Spleen (tissue), 11 donors: ENCODE measurements around the gene DQX1. TPM values are rescaled to one million over a fixed set of nuclear protein-coding genes. Genes with fewer than 3 reads are reported as not detected.
A peak's percentile ranks its signal among the peaks of the same experiment; 100 is the strongest.
"Not testable (repeated sequence)": the region's sequence is repeated elsewhere in the genome, so short reads cannot be mapped to it uniquely, and the experiment has no call there.

ENCODE experiments used
- DNase-seq: peaks from one replicate; pipeline ENCODE4 v3.0.0-alpha.2; 2020
- H3K27ac ChIP-seq, 8 donors: fragments of 200-600 bp; sonication (generic) in 7 of 8; 1 replicate in 4 of 8; 2 replicates in 4 of 8; pipeline versions ENCODE4 v1.5.0 to v1.8.0; 2016 to 2021; ENCODE audit warnings: inconsistent platforms in 4 of 8, mild to moderate bottlenecking in 4 of 8, moderate library complexity in 1 of 8
- H3K27me3 ChIP-seq, 7 donors: fragments of 200-600 bp; sonication (generic) in 6 of 7; replicated peaks in 1 of 7; 1 replicate in 4 of 7; 2 replicates in 3 of 7; pipeline versions ENCODE4 v1.5.0 to v1.8.0; 2016 to 2021; ENCODE audit warnings: inconsistent platforms in 3 of 7, mild to moderate bottlenecking in 1 of 7
- H3K36me3 ChIP-seq, 6 donors: fragments of 200-600 bp; sonication (generic) in 5 of 6; 1 replicate in 4 of 6; 2 replicates in 2 of 6; pipeline versions ENCODE4 v1.5.0 to v1.8.0; 2016 to 2021; ENCODE audit warnings: inconsistent platforms in 2 of 6
- H3K4me1 ChIP-seq, 6 donors: fragments of 200-600 bp; sonication (generic) in 5 of 6; 1 replicate in 3 of 6; 2 replicates in 3 of 6; pipeline versions ENCODE4 v1.5.0 to v1.8.0; 2016 to 2021; ENCODE audit warnings: inconsistent platforms in 3 of 6
- H3K4me3 ChIP-seq, 8 donors: fragments of 200-600 bp; sonication (generic) in 7 of 8; 1 replicate in 4 of 8; 2 replicates in 4 of 8; pipeline versions ENCODE4 v1.5.0 to v1.8.0; 2016 to 2021; ENCODE audit warnings: inconsistent platforms in 4 of 8, mild to moderate bottlenecking in 4 of 8, moderate library complexity in 2 of 8
- H3K9me3 ChIP-seq, 8 donors: fragments of 200-600 bp; sonication (generic) in 7 of 8; 1 replicate in 4 of 8; 2 replicates in 4 of 8; pipeline versions ENCODE4 v1.5.0 to v1.8.0; 2016 to 2021; ENCODE audit warnings: inconsistent platforms in 4 of 8
- POLR2A ChIP-seq, 3 donors: fragments of 450-650 bp; IDR thresholded peaks; one replicate each; pipeline ENCODE4 v1.5.1; 2017; ENCODE audit warnings: antibody characterized with exemption in 3 of 3, mild to moderate bottlenecking in 1 of 3
- POLR2AphosphoS5 ChIP-seq, 3 donors: sonication (generic); formaldehyde crosslinking; IDR thresholded peaks; one replicate each; pipeline ENCODE4 v1.5.1; 2017; ENCODE audit warnings: antibody characterized with exemption in 3 of 3
- WGBS, 5 donors: extraction: QIAGEN DNeasy Blood & Tissue Kit in 3 of 5; methylation state at CpG; one replicate each; pipeline versions ENCODE4 v1.1.5 to v1.1.7; 2013 to 2018; 5-methylcytosine and 5-hydroxymethylcytosine counted together
- intact Hi-C: fragments of 100-400 bp; cut with DNase I; formaldehyde crosslinking; loops from one replicate; pipeline ENCODE4 v1.15.0; 2023; ENCODE audit warnings: low total_unique reads
- polyA plus RNA-seq, 3 donors: library from polyadenylated mRNA; stranded (reverse); fragments of 200-250 nt; gene quantifications; one replicate each; pipeline ENCODE4 v1.2.1, GENCODE V29; 2013
- total RNA-seq, 7 donors: library from RNA; depleted of rRNA in 3 of 7; stranded (reverse); fragments of >200 nt in 3 of 7; fragmentation: NEBNext Ultra II Directional in 4 of 7; extraction: Animal tissue kit (Norgen Biotek cat#: 25700) in 4 of 7; gene quantifications; one replicate each; pipeline versions ENCODE4 v1.1.0 to v1.2.1, GENCODE V29; 2016 to 2021
- TF ChIP-seq, protein P1 (sequence below), 11 experiments: fragments of 200-600 bp in 7 of 11; fragments of 450-650 bp in 4 of 11; sonication (generic) in 4 of 11; IDR thresholded peaks in 8 of 11; conservative IDR thresholded peaks in 3 of 11; 1 replicate in 7 of 11; 2 replicates in 4 of 11; pipeline versions ENCODE4 v1.4.0 to v1.8.0; 2016 to 2021; ENCODE audit warnings: antibody characterized with exemption in 11 of 11, inconsistent platforms in 4 of 11, mild to moderate bottlenecking in 1 of 11
- donor health status: healthy with polysubstance abuse.
- donor health status: DM: no; HTN: no; CAD: no; lungs with moderate emphysema.
- donor health status: DM: no; HTN: no; CAD: no.
- donor health status: Bipolar disorder and iron deficiency.
- donor health status: healthy.
- donor health status: DM: no; HTN: no; CAD: no.
- donor health status: DM: yes; HTN: yes; CAD: no.

Gene DQX1
- total and polyA plus RNA-seq, 10 donors = 0.09 to 0.52 (median 0.31) TPM; not detected in 2

DNA sequence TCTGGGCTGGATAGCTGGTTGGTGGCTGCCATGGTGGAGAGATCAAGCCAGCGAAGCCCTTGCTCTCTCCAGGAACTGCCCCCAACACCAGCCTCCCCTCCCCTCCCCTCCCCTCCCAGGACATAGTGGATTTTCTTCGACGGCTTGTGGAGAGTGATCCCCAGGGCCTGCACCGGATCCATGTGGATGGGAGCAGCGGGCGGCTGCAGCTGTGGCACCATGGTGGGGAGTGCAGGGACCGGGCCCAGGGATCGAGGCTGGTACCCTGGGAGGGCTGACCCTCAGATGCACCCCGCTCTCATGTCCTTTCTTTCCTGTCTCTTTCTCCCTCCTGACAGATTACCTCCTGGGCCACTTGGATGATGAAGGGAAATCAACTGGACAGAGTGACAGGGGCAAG, 36.1 kb downstream of the DQX1 start:
- H3K27me3 ChIP-seq = no peaks in the 10 kb centered on the region
- H3K4me3 ChIP-seq = no peak overlapping the region
- peaks cover 5 to 100% (median 63%) of the 10 kb centered on the region in 6 donors for H3K36me3 ChIP-seq
- peaks cover 0 to 11% (median 0%) of the 10 kb centered on the region in 6 donors for H3K4me1 ChIP-seq
- WGBS, 5 donors = 86 to 98% (median 94%) methylated on average over 8 to 9 of the region's 9 CpGs
- intact Hi-C loops = no loop called here
- TF ChIP-seq, protein P1, sequence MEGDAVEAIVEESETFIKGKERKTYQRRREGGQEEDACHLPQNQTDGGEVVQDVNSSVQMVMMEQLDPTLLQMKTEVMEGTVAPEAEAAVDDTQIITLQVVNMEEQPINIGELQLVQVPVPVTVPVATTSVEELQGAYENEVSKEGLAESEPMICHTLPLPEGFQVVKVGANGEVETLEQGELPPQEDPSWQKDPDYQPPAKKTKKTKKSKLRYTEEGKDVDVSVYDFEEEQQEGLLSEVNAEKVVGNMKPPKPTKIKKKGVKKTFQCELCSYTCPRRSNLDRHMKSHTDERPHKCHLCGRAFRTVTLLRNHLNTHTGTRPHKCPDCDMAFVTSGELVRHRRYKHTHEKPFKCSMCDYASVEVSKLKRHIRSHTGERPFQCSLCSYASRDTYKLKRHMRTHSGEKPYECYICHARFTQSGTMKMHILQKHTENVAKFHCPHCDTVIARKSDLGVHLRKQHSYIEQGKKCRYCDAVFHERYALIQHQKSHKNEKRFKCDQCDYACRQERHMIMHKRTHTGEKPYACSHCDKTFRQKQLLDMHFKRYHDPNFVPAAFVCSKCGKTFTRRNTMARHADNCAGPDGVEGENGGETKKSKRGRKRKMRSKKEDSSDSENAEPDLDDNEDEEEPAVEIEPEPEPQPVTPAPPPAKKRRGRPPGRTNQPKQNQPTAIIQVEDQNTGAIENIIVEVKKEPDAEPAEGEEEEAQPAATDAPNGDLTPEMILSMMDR (IDR thresholded peaks at IDR 0.05 in 8 of 11, conservative IDR thresholded peaks at IDR 0.05 in 3 of 11) = no peak
- TF ChIP-seq POLR2AphosphoS5 (IDR thresholded peaks at IDR 0.05) (no peak), POLR2A (IDR thresholded peaks at IDR 0.05) (no peak)
- no peak overlapping the region for H3K27ac ChIP-seq
- H3K9me3 ChIP-seq = no peaks in the 10 kb centered on the region
- DNase-seq = peak; percentile 51

DNA sequence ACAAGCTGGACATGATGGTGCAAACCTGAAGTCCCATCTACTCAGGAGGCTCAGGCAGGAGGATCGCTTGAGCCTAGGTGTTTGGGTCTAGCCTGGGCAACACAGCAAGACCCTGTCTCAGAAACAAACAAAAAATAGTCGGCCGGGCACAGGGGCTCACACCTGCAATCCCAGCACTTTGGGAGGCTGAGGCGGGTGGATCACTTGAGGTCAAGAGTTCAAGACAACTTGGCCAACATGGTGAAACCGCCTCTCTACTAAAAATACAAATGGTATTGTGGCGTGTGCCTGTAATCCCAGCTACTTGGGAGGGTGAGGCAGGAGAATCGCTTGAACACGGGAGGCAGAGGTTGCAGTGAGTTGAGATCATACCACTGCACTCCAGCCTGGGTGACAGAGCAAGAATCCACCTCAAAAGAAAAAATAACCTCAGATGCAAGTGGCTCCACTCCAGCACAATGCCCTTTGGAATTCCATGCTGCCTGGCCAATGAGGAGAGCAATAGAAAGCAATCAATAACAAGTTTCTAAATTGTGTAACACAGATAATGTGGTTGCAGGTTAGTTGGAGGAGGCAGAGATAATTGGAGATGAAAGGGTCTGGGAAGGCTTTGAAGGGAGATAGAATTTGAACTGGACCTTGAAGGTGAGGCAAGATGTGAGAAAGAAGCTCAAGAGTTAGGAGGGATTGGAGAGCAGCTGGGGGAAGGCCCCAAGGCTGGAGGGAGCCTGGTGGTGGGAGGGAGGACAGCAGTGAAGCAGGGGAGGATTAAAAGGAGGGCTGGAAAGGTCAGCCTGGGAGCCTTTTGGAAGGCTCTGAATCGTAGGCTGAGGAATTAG, 37.2 kb downstream of the DQX1 start:
- no peaks in the 10 kb centered on the region for H3K9me3 ChIP-seq
- 91 to 98% (median 94%) methylated on average over 9 of the region's 9 CpGs for WGBS, 5 donors
- peaks cover 5 to 97% (median 60%) of the 10 kb centered on the region in 6 donors for H3K36me3 ChIP-seq
- peak; percentile 40 for DNase-seq
- no peak overlapping the region for H3K27ac ChIP-seq
- no peaks in the 10 kb centered on the region for H3K27me3 ChIP-seq
- peaks cover 5 to 22% (median 8%) of the 10 kb centered on the region in 6 donors for H3K4me1 ChIP-seq
- TF ChIP-seq POLR2A (IDR thresholded peaks at IDR 0.05) (no peak), POLR2AphosphoS5 (IDR thresholded peaks at IDR 0.05) (no peak)
- TF ChIP-seq, protein P1 (IDR thresholded peaks at IDR 0.05 in 8 of 11, conservative IDR thresholded peaks at IDR 0.05 in 3 of 11) = no peak
- intact Hi-C loops = no loop called here
- H3K4me3 ChIP-seq = no peak overlapping the region

DNA sequence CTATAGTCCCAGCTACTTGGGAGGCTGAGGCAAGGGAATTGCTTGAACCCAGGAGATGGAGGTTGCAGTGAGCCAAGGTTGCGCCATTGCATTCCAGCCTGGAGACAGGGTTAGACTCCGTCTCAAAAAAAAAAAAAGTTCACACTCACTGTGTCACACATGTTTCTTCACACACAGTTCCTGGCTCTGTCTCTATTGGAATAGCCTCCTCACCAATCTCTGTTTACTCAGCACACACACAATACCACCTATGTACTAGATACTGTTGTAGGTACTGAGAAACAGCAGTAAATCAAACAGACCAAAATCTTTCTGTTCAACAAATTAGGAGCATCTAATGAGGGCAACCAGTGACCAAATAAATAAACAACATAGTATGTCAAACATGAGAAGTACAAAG, 39.9 kb downstream of the DQX1 start:
- 91 to 100% (median 92%) methylated on average over 2 of the region's 2 CpGs for WGBS, 5 donors
- Histone ChIP-seq H3K27me3 (no peaks in the 10 kb centered on the region), H3K4me3 (no peak overlapping the region), H3K9me3 (no peaks in the 10 kb centered on the region), H3K27ac (no peak overlapping the region), H3K4me1 (peaks cover 22 to 41% (median 26%) of the 10 kb centered on the region in 6 donors), H3K36me3 (peaks cover 0 to 72% (median 33%) of the 10 kb centered on the region in 6 donors)
- DNase-seq = no peak
- intact Hi-C loops = no loop called here
- TF ChIP-seq POLR2A (IDR thresholded peaks at IDR 0.05) = no peak
- no peak for TF ChIP-seq POLR2AphosphoS5 (IDR thresholded peaks at IDR 0.05)
- TF ChIP-seq, protein P1 (IDR thresholded peaks at IDR 0.05 in 8 of 11, conservative IDR thresholded peaks at IDR 0.05 in 3 of 11) = no peak

DNA sequence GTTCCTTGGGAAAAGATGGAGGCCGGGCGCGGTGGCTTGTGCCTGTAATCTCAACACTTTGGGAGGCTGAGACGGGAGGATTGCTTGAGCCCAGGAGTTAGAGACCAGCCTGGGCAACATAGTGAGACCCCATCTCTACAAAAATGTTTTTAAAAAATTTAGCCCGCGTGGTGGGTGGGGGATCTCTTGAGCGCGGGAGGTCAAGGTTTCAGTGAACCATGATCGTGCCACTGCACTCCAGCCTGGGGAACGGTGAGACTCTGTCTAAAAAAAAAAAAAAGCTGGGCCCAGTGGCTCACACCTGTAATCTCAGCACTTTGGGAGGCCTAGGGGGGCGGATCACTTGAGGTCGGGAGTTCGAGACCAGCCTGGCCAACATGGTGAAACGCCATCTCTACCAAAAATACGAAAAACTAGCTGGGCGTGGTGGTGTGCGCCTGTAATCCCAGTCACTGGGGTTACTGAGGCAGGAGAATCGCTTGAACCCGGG, 42.3 kb downstream of the DQX1 start:
- H3K27ac ChIP-seq = peak overlapping the region in 7 of 8 donors; percentile 85 to 97 (median 93)
- H3K27me3 ChIP-seq, H3K9me3 ChIP-seq: not testable (repeated sequence)
- WGBS, 5 donors = 73 to 90% (median 84%) methylated on average over 19 of the region's 19 CpGs
- H3K36me3 ChIP-seq = peaks cover 0 to 71% (median 30%) of the 10 kb centered on the region in 6 donors
- peak; percentile 75 for DNase-seq
- peak overlapping the region; percentile 72 to 96 (median 88) for H3K4me3 ChIP-seq
- intact Hi-C loops = loop anchor here (5.0 kb wide), 1 partner anchor 104 kb away; no protein-coding TSS in a partner anchor
- H3K4me1 ChIP-seq = peaks cover 33 to 64% (median 40%) of the 10 kb centered on the region in 6 donors
